NCI-H2107 treated with DMSO at 0.1 percent for 48 hours (cell line): ENCODE data around the gene USP6NL.
"Not testable (repeated sequence)": the region's sequence is repeated elsewhere in the genome, so short reads cannot be mapped to it uniquely, and the experiment has no call there.

Experiments
- DNase-seq: peaks from one replicate; lab custom pipeline; 2025; ENCODE audit not compliant: unreplicated experiment; lab: John Stamatoyannopoulos, UW

USP6NL gene

GRCh38 chr10:11611248-11612020, at the start of gene USP6NL:
USP6NL (minus strand) TSS chr10:11611650; CDS start chr10:11597634, 14,016 bp downstream.
- no peak for DNase-seq

- no peak for DNase-seq
Observed at GRCh38 chr10:11658801-11659368, 47.4 kb upstream of the USP6NL start.

- no peak for DNase-seq
Observed at GRCh38 chr10:11655836-11656235, 44.4 kb upstream of the USP6NL start.

GRCh38 chr10:11654659-11655058, 43.2 kb upstream of the USP6NL start:
- DNase-seq = no peak

- no peak for DNase-seq
Observed at GRCh38 chr10:11653758-11654471, 42.5 kb upstream of the USP6NL start.

- no peak for DNase-seq
Observed at GRCh38 chr10:11647676-11648075, 36.2 kb upstream of the USP6NL start.

- DNase-seq = no peak
Observed at GRCh38 chr10:11646450-11646849, 35.0 kb upstream of the USP6NL start.

- no peak for DNase-seq
Observed at GRCh38 chr10:11643039-11643438, 31.6 kb upstream of the USP6NL start.

- DNase-seq = no peak
Observed at GRCh38 chr10:11642566-11642965, 31.1 kb upstream of the USP6NL start.

GRCh38 chr10:11639849-11640764, 28.7 kb upstream of the USP6NL start:
- no peak for DNase-seq

- no peak for DNase-seq
Observed at GRCh38 chr10:11639362-11639761, 27.9 kb upstream of the USP6NL start.

GRCh38 chr10:11638055-11638698, 26.7 kb upstream of the USP6NL start:
- DNase-seq = no peak

GRCh38 chr10:11636697-11637303, 25.4 kb upstream of the USP6NL start:
- DNase-seq = no peak

- no peak for DNase-seq
Observed at GRCh38 chr10:11631890-11632587, 20.6 kb upstream of the USP6NL start.

GRCh38 chr10:11631291-11631690, 19.8 kb upstream of the USP6NL start:
- no peak for DNase-seq

GRCh38 chr10:11629731-11630130, 18.3 kb upstream of the USP6NL start:
- no peak for DNase-seq

GRCh38 chr10:11627941-11628340, 16.5 kb upstream of the USP6NL start:
- not testable (repeated sequence) for DNase-seq

- DNase-seq = no peak
Observed at GRCh38 chr10:11626071-11626470, 14.6 kb upstream of the USP6NL start.

GRCh38 chr10:11625019-11625735, 13.7 kb upstream of the USP6NL start:
- DNase-seq = no peak
